ENCODE results near the gene CCDC157.

The CCDC157 gene

DNA sequence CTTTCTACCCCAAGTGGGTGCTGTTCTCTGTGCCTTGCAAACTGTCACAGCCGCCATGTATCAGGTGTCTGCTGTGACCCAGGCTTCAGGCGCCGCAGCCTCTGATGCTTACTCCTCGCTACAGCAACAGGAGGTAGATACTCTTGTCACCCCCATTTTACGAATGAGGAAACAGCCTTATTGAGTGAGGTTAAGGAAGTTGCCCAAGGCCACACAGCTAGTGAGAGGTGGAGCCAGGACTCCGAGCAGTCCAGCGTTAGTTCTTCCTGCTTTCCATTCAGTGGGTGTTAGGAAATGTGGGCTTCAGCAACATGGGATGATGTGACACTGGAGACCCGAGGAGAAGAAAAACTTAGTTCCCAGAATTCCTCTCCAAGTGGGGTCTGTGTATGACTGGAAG lies 16.1 kb downstream of the CCDC157 start:
- Histone ChIP-seq H3K9ac (no peak overlapping the region), H3K27me3 (ENCODE audit: control insufficient read depth, insufficient read depth, low read length) (no peaks in the 10 kb centered on the region), H3K4me2 (ENCODE audit: low read length) (no peak overlapping the region), H2AFZ (no peak overlapping the region), H3K79me2 (no peaks in the 10 kb centered on the region), H3K4me3 (ENCODE audit: low read depth, low read length) (no peak overlapping the region), H3K9me3 (ENCODE audit: control insufficient read depth, low read length) (no peaks in the 10 kb centered on the region), H3K4me1 (no peaks in the 10 kb centered on the region), H3K27ac (no peak overlapping the region), H3K36me3 (ENCODE audit: control insufficient read depth, insufficient read depth, low read length) (no peaks in the 10 kb centered on the region)
- TF ChIP-seq, protein P1, sequence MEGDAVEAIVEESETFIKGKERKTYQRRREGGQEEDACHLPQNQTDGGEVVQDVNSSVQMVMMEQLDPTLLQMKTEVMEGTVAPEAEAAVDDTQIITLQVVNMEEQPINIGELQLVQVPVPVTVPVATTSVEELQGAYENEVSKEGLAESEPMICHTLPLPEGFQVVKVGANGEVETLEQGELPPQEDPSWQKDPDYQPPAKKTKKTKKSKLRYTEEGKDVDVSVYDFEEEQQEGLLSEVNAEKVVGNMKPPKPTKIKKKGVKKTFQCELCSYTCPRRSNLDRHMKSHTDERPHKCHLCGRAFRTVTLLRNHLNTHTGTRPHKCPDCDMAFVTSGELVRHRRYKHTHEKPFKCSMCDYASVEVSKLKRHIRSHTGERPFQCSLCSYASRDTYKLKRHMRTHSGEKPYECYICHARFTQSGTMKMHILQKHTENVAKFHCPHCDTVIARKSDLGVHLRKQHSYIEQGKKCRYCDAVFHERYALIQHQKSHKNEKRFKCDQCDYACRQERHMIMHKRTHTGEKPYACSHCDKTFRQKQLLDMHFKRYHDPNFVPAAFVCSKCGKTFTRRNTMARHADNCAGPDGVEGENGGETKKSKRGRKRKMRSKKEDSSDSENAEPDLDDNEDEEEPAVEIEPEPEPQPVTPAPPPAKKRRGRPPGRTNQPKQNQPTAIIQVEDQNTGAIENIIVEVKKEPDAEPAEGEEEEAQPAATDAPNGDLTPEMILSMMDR (IDR thresholded peaks at IDR 0.05) = no peak

DNA sequence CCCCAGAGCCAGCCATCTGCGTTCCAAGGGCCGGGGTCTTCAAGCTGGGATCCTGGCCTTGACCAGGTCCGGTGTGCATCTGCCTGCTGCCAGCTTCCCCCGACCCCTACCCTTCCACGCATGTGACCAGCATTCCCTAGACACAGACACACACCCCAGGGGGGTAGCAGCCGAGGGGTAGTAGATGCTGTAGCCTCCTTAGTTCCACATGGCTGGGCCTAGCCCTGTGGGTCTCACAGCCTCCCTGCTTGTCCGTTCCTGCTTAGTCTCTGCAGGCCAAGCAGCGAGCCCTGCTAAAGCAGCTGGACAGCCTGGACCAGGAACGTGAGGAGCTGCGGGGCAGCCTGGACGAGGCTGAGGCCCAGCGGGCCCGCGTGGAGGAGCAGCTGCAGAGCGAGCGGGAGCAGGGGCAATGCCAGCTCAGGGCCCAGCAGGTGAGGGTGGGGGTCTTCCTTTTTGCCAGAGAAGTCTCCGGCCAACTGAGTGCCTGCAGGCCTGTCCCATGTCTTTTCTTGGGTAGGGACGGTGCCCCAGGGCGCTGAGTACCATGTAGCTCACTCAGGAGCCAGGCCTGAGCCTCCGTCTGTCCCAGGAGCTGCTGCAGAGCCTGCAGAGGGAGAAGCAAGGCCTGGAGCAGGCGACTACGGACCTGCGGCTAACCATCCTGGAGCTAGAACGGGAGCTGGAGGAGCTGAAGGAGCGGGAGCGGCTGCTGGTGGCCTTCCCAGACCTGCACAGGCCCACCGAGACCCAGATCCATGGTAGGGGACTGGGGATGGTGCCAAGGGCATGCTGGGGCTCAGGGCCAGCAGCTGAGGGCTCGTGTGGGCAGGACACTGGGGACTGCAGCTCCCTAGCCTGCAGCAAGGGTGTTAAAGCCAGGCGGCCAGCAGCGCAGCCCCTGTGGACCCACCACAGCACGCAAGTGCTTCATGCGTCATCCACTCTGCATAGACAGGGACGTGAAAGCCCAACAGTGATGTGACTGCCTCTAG lies 16.8 kb downstream of the CCDC157 start:
- Histone ChIP-seq H2AFZ (no peak overlapping the region), H3K36me3 (ENCODE audit: control insufficient read depth, insufficient read depth, low read length) (no peaks in the 10 kb centered on the region), H3K4me2 (ENCODE audit: low read length) (no peak overlapping the region), H3K9me3 (ENCODE audit: control insufficient read depth, low read length) (no peaks in the 10 kb centered on the region), H3K4me3 (ENCODE audit: low read depth, low read length) (no peak overlapping the region), H3K27ac (no peak overlapping the region), H3K27me3 (ENCODE audit: control insufficient read depth, insufficient read depth, low read length) (no peaks in the 10 kb centered on the region), H3K79me2 (no peaks in the 10 kb centered on the region), H3K9ac (no peak overlapping the region), H3K4me1 (no peaks in the 10 kb centered on the region)
- TF ChIP-seq, protein P1 (IDR thresholded peaks at IDR 0.05) = no peak

DNA sequence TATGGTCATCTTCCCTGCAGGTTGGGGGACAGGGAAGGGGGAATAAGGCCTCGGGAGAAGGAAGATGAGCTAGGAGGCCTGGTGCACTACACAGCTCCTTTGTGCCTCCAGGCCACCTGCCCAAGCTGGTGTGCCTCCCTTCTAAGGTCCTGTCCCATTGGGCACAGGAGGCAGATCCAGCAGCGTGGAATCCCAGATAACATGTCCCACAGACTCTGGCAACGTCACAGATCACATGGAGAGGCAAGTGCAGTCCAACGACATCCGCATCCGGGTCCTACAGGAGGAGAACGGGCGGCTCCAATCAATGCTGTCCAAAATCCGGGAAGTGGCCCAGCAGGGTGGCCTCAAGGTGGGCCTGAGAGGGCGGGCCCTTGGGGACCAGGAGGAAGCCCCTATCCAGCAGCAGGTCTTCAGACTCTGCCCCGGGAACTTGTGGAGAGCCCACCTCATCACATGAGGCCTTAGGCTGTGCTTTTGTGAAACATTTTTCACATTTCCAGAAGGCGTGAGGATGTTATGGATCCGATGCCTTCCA lies 18.6 kb downstream of the CCDC157 start:
- H3K4me2 ChIP-seq (ENCODE audit: low read length) = no peak overlapping the region
- H2AFZ ChIP-seq = no peak overlapping the region
- TF ChIP-seq, protein P1 (IDR thresholded peaks at IDR 0.05) = no peak
- H3K9me3 ChIP-seq (ENCODE audit: control insufficient read depth, low read length) = no peaks in the 10 kb centered on the region
- no peak overlapping the region for H3K9ac ChIP-seq
- H3K79me2 ChIP-seq = no peaks in the 10 kb centered on the region
- H3K4me1 ChIP-seq = no peaks in the 10 kb centered on the region
- no peak overlapping the region for H3K27ac ChIP-seq
- no peak overlapping the region for H3K4me3 ChIP-seq (ENCODE audit: low read depth, low read length)
- H3K36me3 ChIP-seq (ENCODE audit: control insufficient read depth, insufficient read depth, low read length) = no peaks in the 10 kb centered on the region
- H3K27me3 ChIP-seq (ENCODE audit: control insufficient read depth, insufficient read depth, low read length) = no peaks in the 10 kb centered on the region

DNA sequence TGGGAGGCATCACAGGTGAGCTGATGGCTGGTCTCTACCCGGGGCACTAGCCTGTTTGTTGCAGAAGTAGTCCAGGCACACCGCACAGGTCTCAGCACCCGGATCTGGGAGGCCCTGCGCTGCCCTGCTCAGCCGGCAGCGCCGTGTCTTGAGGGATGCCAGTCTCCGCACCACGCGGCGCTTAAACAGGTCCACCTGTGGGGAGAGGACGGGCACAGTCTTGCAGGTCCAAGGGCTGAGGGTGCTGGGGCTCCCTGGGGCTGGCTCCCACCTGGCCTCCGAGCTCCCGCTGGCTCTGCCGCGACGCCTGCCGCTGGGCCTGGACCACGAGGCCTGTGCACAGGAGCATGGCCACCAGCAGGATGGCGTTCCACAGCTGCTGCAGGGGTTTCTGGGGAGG lies 23.2 kb downstream of the CCDC157 start:
- H3K27me3 ChIP-seq (ENCODE audit: control insufficient read depth, insufficient read depth, low read length) = no peaks in the 10 kb centered on the region
- H3K4me1 ChIP-seq = no peaks in the 10 kb centered on the region
- no peak overlapping the region for H3K4me3 ChIP-seq (ENCODE audit: low read depth, low read length)
- H3K27ac ChIP-seq = no peak overlapping the region
- no peaks in the 10 kb centered on the region for H3K9me3 ChIP-seq (ENCODE audit: control insufficient read depth, low read length)
- H3K79me2 ChIP-seq = no peaks in the 10 kb centered on the region
- no peak overlapping the region for H2AFZ ChIP-seq
- no peaks in the 10 kb centered on the region for H3K36me3 ChIP-seq (ENCODE audit: control insufficient read depth, insufficient read depth, low read length)
- no peak overlapping the region for H3K4me2 ChIP-seq (ENCODE audit: low read length)
- H3K9ac ChIP-seq = no peak overlapping the region
- TF ChIP-seq, protein P1 (IDR thresholded peaks at IDR 0.05) = no peak
